Vagina (tissue), 2 donors: ENCODE measurements around the gene MDN1.

Experiments
- POLR2A ChIP-seq, 2 donors: fragments of 450-650 bp; IDR thresholded peaks; one replicate each; pipeline ENCODE4 v1.6.1; 2017; ENCODE audit warnings: antibody characterized with exemption in 2 of 2, mild to moderate bottlenecking in 2 of 2, moderate library complexity in 2 of 2
- POLR2AphosphoS5 ChIP-seq, 2 donors: sonication (generic); formaldehyde crosslinking; IDR thresholded peaks; one replicate each; pipeline ENCODE4 v1.9.0; 2017; ENCODE audit warnings: antibody characterized with exemption in 2 of 2, mild to moderate bottlenecking in 2 of 2, low read depth in 1 of 2; ENCODE audit not compliant: insufficient read depth in 1 of 2
- TF ChIP-seq, protein P1 (sequence below), 3 experiments: fragments of 450-650 bp in 2 of 3; fragments of 200-600 bp in 1 of 3; sonication (generic) in 1 of 3; IDR thresholded peaks; one replicate each; pipeline ENCODE4 v1.5.1; 2017 to 2019; ENCODE audit warnings: antibody characterized with exemption in 3 of 3, mild to moderate bottlenecking in 2 of 3, moderate library complexity in 2 of 3

DNA sequence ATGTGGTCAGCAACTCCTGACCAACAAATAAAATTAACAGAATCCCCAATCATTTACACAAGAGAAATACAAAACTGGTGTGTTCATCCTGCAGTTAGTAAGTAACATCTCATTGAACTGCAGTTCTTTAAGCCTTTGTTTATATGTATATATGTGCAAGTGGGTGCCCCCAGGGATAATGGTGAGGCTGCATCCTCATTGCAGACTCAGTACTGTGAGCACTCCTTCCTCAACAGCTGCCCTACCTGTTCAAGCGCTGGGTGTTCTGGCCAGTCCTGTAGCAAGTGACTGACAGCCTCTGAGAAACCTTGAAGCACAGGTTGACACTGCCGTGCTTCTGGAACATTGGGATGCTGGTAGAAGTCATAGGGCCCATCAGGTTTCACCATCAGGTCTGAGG is 131.3 kb downstream of the MDN1 start:
- TF ChIP-seq POLR2A (IDR thresholded peaks at IDR 0.05) (no peak), POLR2AphosphoS5 (IDR thresholded peaks at IDR 0.05; ENCODE audit: insufficient read depth in 1 of 2, low read depth in 1 of 2) (no peak)
- TF ChIP-seq, protein P1, sequence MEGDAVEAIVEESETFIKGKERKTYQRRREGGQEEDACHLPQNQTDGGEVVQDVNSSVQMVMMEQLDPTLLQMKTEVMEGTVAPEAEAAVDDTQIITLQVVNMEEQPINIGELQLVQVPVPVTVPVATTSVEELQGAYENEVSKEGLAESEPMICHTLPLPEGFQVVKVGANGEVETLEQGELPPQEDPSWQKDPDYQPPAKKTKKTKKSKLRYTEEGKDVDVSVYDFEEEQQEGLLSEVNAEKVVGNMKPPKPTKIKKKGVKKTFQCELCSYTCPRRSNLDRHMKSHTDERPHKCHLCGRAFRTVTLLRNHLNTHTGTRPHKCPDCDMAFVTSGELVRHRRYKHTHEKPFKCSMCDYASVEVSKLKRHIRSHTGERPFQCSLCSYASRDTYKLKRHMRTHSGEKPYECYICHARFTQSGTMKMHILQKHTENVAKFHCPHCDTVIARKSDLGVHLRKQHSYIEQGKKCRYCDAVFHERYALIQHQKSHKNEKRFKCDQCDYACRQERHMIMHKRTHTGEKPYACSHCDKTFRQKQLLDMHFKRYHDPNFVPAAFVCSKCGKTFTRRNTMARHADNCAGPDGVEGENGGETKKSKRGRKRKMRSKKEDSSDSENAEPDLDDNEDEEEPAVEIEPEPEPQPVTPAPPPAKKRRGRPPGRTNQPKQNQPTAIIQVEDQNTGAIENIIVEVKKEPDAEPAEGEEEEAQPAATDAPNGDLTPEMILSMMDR (IDR thresholded peaks at IDR 0.05) = no peak
